ENCODE results near the gene IZUMO3.
"Not testable (repeated sequence)": the region's sequence is repeated elsewhere in the genome, so short reads cannot be mapped to it uniquely, and the experiment has no call there.

Gene IZUMO3, protein sequence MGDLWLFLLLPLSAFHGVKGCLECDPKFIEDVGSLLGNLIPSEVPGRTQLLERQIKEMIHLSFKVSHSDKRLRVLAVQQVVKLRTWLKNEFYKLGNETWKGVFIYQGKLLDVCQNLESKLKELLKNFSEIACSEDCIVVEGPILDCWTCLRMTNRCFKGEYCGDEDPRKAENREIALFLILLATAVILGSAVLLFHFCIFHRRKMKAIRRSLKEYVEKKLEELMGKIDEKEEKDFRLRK

DNA sequence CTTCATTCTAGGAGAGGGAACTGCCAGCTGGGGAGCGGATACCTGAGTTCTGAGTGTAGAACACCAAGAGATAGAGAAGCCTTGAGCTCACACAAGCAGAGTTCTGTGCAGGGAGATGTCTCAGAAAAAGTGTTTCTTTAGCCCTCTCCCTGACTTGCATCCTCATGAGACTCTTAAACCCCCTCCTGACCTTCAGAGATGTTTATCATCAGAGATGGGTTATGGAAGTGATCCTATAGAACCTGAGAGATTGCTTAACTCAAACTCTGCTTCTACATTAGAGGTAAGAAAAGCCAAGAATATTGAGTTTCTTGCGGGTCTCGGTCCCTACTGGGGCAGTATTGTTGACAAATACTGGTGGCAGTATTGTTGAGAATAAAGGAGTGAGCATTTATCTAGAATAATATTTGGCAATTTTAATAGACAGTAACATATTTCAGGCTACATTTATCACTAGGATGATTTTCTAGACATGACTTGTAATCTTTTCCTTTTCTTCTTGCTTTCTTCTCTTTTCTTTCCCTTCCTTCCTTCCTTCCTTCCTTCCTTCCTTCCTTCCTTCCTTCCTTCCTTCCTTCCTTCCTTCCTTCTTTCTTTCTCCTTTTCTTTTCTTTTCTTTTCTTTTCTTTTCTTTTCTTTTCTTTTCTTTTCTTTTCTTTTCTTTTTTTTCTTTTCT is at the start of gene IZUMO3:
Gene IZUMO3 (minus strand): TSS at position 51 of the 676 bp plus-strand sequence. CDS start 248 bp downstream, outside the sequence.
- no peak for DNase-seq (ENCODE audit: low read depth in 2 of 2)

DNA sequence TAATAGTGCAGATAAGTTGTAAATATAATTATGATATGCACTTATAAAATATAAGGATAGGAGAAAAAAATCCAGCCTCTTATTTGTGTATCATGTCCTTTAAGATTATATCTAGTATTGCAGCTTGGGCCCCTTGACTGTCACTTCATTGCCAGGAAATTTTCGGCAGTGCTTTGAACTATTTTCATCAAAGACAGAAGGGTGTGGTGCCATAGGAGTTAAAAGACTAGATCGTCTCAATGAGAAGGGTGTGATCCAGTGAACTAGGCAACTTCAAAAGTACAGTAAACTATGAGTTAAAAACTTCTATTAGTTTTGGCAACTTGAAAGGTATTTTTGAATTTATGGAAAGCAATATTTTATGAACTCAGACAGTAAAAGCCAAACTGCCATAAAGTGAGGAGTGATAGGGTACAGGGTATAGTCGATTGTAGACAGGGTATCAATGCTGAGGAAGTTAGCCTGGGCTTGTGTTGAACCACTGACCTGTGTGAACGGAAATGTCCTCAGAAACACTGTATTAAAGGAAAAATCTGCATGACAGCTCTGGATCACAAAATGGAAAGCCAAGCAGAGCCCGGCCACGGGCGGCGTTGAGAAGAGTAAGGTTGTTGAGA is 48.6 kb upstream of the IZUMO3 start:
- DNase-seq (ENCODE audit: low read depth in 2 of 2): no peak

DNA sequence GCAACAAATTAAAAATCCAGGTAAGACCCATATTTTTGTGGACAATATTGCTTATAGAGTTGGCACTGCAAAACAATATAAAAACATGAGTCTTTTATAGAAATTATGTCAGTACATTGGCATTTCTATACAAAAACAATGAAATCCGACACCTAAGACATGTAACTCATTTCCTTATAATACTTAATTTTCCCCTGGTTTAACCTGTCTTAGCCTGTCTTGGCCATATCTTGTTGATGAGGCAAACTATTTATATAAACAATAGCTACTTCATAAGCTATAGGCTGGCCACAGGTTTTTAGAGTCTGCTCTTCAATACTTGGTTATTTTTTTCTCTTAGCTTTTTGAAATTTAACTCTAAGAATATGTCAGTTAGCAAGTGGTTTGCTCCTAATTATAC is 44.7 kb upstream of the IZUMO3 start:
- no peak for DNase-seq (ENCODE audit: low read depth in 2 of 2)

DNA sequence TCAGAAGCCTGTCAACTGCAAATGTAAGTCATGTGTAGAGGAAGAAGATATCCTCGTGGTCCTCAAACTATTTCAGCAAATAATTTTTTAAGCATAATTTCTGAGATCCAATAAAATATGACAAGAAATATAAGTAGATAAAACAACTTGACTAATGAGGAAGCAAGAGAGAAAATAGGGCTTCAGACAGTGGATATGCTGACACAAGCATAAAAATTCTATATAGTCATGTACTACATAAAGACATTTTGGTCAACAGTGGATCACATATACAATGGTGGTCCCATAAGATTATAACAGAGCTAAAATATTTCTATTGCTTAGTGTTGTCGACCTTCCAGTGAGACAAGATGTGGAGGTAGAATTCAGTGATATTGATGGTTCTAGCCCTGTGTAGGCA is 42.2 kb upstream of the IZUMO3 start:
- DNase-seq (ENCODE audit: low read depth in 2 of 2): no peak

DNA sequence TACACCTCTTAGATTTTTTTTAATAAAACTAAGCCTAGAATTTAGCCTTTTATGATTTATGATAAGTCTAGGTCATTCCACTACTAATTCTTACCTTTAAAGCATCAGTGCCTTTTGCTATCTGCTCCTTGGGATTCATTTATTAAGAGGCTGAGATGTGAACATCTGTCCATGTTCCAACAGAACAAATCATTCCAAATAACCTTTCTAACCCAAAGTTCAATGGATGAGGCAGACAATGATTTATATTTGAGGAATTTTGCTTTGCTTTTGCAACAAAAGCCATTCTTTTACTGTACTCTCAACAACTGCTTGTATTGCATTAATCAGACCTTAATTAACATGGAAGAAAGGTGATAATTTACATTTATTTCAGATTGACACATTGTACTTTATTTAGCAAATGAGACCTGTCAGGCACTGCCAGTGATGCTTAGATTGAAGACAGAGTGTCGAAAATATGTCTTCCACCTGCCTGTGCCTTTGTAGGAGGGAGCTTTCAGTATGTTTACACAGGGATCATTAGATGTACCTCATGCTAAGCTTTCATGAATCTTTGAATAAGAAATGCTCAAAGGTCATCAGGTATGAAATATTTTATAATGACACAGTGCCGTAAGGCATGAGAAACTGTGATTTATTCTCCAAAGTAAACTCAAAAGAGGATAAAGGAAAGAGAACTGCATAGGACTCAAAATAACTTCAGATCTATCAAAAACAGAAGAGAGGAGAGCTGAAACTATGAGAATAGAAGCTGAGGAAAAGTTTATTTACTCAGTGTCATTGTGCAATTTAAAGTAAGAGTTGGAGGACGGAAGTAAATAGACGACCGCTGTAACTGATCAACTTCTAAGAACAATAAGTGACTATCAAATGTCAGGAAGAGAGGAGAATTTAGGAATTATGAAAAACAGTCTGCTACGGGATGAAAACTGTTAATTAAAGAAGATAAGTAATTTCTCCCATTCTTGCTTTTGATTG is 36.7 kb upstream of the IZUMO3 start:
- DNase-seq (ENCODE audit: low read depth in 2 of 2): no peak

DNA sequence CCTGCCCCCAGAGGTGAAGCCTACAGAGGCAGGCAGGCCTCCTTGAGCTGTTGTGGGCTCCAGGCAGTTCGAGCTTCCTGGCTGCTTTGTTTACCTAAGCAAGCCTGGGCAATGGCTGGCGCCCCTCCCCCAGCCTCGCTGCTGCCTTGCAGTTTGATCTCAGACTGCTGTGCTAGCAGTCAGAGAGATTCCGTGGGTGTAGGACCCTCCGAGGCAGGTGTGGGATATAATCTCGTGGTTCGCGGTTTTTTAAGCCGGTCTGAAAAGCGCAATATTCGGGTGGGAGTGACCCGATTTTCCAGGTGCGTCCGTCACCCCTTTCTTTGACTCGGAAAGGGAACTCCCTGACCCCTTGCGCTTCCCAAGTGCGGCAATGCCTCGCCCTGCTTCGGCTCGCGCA is 34.3 kb upstream of the IZUMO3 start:
- DNase-seq (ENCODE audit: low read depth in 2 of 2): not testable (repeated sequence)

DNA sequence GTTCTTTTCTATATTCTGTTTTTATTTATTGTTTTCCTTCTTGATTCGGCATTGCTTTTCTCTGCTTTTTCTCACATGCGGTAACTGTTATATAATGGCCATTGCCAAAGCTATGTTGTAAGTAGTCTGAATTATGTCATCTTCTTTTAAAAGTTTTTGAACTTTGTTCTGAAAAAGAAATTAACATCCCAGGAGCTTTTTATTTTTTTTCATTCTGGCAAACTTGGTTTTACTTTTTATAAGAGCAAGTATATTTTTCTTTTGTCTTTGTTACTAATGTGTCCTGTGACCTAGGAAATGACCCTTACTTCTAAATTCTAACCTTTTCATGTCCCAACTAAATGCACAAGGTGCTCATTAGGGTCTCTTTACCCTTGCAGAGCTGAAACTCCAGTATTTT is 26.7 kb upstream of the IZUMO3 start:
- DNase-seq (ENCODE audit: low read depth in 2 of 2): no peak

DNA sequence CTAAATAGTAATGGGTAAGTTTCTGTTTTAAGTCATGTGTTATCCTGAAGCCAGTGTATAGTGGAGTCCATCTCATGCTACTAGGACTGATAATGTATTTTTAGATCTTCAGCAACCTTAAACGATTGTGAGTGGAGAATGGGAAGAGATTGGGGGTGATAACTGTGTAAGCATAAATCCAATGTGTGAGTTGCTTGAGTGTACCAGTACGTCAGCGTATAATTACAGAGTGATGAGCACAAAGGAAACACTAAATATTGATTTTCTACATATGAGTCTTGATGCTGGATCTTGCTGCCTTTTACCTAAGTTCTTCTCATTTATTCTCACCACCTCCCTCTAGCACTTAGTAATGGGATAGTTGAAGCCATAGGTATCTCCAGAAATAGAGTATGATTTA is 16.3 kb upstream of the IZUMO3 start:
- no peak for DNase-seq (ENCODE audit: low read depth in 2 of 2)

DNA sequence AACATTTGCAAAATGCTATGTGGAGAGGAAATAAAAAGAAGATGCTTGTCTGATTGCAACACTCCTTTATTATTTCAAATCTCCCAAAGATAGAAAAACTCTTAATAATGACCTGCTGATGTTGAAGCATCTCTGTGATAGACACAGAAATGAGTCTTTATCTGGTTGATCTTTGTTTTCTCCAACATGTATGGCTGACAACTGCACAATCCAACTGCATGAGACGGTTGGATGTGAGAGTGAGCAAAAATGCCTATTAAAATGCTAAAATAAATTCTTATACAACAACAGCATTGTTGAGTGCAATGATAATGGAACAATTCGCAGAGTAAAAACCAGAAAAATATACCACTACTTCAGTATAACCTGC is 7.5 kb upstream of the IZUMO3 start:
- no peak for DNase-seq (ENCODE audit: low read depth in 2 of 2)

DNA sequence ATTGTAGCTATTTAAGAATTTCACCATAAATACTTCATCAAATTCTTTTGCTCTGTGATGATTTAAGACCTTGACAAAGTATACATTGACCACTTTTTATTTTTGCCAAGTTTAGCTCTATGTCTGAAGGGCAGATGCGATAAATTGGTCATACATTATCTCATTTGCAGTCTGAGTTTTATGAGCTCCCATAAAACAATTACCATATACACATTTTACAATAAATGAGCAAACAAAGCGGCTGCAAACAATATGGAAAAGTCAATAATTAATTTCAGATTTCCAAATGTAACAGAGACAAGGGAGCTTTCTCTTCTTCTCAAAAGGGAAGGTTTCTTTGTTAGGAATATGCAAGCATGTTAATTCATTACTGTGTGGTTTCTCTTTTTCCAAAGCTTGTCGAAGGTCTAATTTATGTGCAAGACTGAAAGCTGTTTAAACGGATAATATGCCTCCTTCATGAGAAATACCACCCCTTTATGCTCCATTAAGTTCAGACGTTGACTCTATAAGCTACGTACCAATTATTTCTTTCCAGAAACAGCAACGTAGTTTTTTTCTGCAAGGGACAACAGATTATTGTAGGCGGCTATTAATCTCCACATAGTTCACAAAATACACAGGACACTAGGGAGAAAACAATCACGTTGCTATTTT is 7.0 kb upstream of the IZUMO3 start:
- DNase-seq (ENCODE audit: low read depth in 2 of 2): no peak

DNA sequence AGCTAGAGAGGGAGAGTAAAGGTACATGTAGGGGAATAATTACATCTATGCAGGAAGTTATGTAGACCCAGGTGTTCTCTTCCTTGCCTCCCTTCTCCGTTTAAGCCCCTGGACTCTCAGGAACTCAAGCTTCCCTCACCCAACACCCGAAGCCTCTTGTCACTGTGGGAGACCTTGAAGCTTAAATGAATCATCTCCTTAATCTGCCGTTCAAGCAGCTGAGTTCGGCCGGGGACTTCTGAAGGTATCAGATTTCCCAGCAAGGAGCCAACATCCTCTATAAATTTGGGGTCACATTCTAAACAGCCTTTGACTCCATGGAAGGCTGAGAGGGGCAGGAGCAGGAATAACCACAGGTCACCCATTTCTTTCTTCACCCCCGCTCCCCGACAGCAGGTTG is 412 bp downstream of the IZUMO3 start:
- DNase-seq (ENCODE audit: low read depth in 2 of 2): no peak

DNA sequence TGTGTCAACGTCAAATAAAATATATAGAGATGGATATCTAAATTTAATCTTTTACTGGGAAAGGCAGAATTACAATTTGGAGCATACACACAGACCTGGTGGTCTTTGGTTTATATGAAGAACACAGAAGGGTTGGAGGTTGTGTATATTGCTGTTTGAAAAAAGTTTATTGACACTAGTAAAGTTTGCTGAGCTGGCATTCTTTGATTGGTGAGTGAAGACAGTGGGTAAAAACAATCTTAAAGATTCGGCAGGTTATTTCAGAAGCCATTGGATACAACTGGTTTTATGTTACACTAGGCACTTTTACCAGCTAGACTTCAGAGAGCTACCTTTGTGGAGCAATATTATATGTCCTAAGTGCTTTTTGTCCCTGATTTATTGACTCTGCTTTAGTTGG is 27.2 kb downstream of the IZUMO3 start:
- no peak for DNase-seq (ENCODE audit: low read depth in 2 of 2)

DNA sequence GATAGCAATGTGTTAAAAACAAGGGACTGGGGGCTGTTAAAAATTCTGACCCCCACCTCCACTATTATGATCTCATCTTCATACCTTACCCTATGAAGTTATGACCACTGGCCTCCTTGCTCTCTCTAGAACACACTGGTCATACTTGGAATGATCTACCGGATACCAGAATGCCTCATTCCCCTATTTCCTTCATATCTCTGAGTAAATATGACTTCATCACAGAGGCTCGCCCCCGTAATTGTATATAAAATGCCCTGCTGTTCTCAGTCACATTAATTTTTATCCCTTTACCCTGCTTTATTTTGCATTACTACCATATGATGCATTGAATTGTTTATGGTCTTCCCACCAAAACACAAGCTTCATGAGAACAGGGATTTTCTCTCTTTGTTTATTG is 29.2 kb downstream of the IZUMO3 start:
- no peak for DNase-seq (ENCODE audit: low read depth in 2 of 2)

DNA sequence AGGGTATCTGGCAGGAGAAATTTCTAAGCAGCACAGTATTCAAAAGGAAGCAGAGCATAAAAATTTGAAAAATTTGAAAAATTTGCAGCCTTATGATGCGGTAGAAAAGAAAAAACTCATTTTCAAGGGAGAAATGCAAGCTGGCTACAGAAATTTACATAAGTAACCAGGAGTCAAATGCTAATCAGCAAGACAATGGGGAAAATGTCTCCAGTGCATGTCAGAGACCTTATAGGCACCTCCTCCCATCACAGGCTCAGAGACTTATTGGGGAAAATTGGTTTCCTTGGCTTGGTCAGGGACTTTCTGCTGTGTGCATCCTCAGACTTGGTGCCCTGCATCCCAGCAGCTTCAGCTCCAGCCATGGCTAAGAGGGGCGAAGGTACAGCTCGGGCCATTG is 35.8 kb downstream of the IZUMO3 start:
- no peak for DNase-seq (ENCODE audit: low read depth in 2 of 2)

DNA sequence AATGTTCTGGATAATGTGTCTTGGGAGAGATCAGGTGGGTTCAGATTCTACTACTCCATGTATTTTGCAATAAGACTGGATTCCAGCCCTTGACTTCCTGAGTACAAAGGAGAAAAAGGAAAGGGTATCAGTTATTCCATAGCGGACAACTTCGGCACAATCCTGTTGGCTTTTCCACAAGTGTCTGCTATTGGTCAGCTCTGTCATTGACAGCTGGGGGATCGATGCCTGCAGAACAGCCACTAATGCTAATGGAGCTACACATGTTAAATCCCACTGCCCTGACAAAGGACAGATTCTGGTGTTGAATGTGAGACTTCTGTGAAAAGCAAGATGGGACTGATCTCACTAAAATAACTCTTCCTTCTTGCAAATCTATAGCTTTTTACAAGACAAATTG is 41.2 kb downstream of the IZUMO3 start:
- DNase-seq (ENCODE audit: low read depth in 2 of 2): no peak

DNA sequence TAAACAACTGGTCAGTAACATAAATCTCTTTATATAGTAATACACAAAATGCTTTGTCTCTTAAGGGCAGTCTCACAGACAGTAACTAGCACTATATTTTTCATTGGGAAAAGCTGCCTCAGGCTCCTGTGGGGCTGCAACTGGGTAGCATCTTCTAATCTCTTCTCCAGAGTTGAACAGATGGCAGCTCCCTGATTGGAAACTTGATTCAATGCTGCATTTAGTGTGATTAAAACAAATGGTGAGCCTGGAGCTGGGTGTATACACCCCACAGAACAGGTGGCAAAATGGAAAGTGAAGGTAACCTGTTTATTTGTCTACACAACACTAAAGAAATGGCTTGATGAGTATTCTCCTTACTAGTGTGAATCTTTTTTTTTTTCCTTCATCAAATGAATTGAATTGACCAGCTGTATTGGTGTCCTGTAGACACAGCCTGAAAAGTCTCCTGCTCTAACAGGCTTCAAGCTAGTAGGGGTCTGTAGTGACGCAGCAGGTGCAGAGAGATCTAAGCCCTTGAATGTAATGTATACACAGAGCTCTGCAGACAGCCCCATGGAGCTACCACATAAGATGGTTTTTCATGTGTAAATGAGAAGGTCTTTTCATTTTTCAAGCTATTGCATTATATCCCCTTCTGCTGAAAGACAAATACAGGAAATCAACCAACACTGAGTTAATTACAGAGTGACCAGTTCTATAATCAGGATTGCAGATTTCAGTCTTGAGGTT is 43.3 kb downstream of the IZUMO3 start:
- DNase-seq (ENCODE audit: low read depth in 2 of 2): no peak

DNA sequence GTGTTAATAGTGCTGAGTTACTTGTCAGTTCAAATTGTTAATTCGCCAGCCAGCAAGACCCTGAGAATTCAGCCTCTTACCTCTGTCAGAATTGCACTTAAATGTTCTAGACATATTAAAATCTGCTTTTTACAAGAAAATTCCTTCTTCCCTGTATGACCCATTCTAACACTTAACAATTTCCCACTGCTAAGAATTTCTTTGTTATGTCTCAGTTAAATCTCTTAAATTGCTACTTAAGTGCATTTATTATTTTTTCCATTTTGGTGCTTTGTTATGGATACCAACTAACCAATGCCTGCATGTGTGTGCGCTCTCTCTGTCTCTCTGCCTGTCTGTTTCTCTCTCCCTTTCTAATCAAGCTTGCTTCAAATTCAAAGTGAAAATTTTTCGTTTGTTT is 44.9 kb downstream of the IZUMO3 start:
- DNase-seq (ENCODE audit: low read depth in 2 of 2): no peak

DNA sequence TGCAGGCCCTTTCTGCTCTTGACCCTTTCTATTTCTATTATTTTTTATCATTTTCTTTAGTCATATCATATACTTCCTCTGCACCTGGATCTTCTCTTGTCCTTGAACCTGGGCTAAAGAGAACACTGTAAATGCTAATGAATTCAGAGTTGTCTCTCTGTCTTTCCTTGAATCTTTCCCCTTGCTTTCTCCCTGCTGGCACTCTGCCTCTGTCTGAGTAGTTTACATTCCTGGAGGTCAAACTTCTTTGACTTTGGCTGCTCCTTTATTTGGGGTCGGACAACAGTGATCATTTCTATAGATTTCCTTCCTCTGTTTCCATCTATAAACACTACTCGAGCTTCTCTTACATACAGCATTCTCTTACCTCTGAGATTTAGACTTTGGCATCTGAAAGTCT is 47.1 kb downstream of the IZUMO3 start:
- DNase-seq (ENCODE audit: low read depth in 2 of 2): no peak

DNA sequence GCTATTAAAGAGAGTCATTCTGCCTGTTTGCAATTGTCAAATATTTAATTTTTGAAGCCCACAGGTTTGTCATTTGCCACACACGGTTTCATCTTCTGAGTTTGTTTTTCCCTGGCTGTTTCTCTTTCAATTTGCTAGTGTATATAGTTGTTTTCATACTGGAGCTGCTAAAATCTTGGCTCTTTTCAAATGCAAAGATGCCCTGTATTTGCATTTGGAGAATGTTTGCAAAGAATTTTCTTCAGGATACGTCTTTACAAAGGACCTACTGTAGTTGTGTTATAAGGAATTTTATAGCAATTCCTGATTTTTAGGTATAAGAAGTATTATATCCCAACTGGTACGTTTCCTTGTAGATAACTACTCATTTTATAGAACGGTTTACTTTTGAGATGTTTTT is 48.0 kb downstream of the IZUMO3 start:
- DNase-seq (ENCODE audit: low read depth in 2 of 2): no peak
